ENCODE results near the gene TLE1.
"Not testable (repeated sequence)": the region's sequence is repeated elsewhere in the genome, so short reads cannot be mapped to it uniquely, and the experiment has no call there.

DNA sequence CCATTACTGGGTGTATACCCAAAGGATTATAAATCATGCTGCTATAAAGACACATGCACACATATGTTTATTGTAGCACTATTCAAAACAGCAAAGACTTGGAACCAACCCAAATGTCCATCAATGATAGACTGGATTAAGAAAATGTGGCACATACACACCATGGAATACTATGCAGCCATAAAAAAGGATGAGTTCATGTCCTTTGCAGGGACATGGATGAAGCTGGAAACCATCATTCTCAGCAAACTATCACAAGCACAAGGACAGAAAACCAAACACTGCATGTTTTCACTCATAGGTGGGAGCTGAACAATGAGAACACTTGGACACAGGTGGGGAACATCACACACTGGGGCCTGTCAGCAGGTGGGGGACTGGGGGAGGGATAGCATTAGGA lies 83.1 kb downstream of the TLE1 start:
- TF ChIP-seq, protein P1, sequence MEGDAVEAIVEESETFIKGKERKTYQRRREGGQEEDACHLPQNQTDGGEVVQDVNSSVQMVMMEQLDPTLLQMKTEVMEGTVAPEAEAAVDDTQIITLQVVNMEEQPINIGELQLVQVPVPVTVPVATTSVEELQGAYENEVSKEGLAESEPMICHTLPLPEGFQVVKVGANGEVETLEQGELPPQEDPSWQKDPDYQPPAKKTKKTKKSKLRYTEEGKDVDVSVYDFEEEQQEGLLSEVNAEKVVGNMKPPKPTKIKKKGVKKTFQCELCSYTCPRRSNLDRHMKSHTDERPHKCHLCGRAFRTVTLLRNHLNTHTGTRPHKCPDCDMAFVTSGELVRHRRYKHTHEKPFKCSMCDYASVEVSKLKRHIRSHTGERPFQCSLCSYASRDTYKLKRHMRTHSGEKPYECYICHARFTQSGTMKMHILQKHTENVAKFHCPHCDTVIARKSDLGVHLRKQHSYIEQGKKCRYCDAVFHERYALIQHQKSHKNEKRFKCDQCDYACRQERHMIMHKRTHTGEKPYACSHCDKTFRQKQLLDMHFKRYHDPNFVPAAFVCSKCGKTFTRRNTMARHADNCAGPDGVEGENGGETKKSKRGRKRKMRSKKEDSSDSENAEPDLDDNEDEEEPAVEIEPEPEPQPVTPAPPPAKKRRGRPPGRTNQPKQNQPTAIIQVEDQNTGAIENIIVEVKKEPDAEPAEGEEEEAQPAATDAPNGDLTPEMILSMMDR (IDR thresholded peaks at IDR 0.05): not testable (repeated sequence)
- TF ChIP-seq POLR2A (IDR thresholded peaks at IDR 0.05; ENCODE audit: low read depth): not testable (repeated sequence)
